ENCODE measurements around the gene S100P.

GRCh38 chr4:6730603-6731317, 37.1 kb downstream of the S100P start:
- TF ChIP-seq CTCF (IDR thresholded peaks at IDR 0.05) (no peak), MYC (IDR thresholded peaks at IDR 0.05; ENCODE audit: borderline replicate concordance, low read length) (no peak), ZC3H11A (IDR thresholded peaks at IDR 0.05) (no peak)

Measured in A549 (cell line).